ENCODE measurements around the gene LRP1-AS.

The LRP1-AS gene

DNA sequence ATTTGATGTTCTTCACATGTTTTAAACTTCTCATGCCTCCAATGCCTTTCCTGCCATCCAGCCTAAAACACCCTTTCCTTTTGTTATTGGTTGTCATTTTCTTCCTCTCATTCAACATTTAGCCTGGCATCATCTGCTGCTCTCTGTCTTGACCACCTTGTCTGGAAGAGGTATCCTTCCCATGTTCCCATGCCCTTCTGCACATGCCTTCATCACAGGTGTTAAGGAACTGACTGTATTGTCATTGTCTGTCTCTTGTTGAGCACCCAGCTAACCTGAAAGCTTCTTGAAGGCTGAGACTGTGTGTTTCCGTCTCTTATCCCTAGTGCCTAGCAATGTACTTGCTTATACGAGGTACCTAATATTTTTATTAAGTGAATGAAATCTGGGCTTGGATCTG is 23.6 kb downstream of the LRP1-AS start:
- TF ChIP-seq TAF1 (IDR thresholded peaks at IDR 0.05; ENCODE audit: borderline replicate concordance, insufficient read depth, low read length) (no peak), SIN3A (IDR thresholded peaks at IDR 0.05; ENCODE audit: borderline replicate concordance, insufficient read depth, low read length) (no peak), REST (IDR thresholded peaks at IDR 0.05; ENCODE audit: insufficient read depth in 1 of 2, low read depth in 2 of 2, low read length in 2 of 2) (no peak), POLR2AphosphoS5 (IDR thresholded peaks at IDR 0.05; ENCODE audit: low read depth, low read length) (no peak), FOXP2 (optimal IDR thresholded peaks at IDR 0.05; ENCODE audit: borderline replicate concordance, extremely low read depth, extremely low read length, insufficient read depth) (no peak)

DNA sequence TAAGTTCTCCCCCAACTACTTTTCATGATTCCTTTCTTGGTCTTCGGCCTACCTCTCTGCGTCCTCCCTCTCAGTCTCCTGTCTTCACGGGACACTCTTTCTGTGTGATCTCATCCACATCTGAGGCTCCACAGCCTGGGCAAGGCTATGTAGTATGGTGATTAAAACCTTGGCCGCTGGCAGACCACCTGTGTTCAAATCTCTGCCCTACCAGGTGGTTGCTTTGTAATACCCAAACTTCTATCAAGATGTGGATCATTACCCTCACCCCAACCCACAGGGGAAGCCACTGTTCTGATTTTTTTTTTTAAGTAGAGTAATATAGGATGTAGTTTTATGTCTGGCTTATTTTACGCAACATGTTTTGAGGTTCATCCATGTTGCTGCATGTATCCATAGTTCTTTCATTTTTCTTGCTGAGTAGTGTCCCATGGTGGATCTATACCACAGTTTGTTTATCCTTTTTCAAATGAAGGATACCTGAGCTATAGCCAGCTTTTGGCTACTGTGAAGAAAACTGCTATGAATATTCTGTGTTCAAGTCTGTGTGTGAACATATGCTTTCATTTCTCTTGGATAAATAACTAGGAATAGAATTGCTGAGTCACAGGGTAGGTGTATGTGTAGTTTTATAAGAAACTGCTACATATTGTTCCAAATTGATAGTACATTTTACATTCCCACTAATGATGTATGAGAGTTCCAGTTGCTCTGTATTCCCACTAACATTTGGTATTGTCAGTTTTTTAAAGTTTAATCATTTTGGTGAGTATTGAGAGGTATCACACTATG is 27.9 kb downstream of the LRP1-AS start:
- TF ChIP-seq REST (IDR thresholded peaks at IDR 0.05; ENCODE audit: insufficient read depth in 1 of 2, low read depth in 2 of 2, low read length in 2 of 2) (no peak), SIN3A (IDR thresholded peaks at IDR 0.05; ENCODE audit: borderline replicate concordance, insufficient read depth, low read length) (no peak), FOXP2 (optimal IDR thresholded peaks at IDR 0.05; ENCODE audit: borderline replicate concordance, extremely low read depth, extremely low read length, insufficient read depth) (no peak), TAF1 (IDR thresholded peaks at IDR 0.05; ENCODE audit: borderline replicate concordance, insufficient read depth, low read length) (no peak), POLR2AphosphoS5 (IDR thresholded peaks at IDR 0.05; ENCODE audit: low read depth, low read length) (no peak)

DNA sequence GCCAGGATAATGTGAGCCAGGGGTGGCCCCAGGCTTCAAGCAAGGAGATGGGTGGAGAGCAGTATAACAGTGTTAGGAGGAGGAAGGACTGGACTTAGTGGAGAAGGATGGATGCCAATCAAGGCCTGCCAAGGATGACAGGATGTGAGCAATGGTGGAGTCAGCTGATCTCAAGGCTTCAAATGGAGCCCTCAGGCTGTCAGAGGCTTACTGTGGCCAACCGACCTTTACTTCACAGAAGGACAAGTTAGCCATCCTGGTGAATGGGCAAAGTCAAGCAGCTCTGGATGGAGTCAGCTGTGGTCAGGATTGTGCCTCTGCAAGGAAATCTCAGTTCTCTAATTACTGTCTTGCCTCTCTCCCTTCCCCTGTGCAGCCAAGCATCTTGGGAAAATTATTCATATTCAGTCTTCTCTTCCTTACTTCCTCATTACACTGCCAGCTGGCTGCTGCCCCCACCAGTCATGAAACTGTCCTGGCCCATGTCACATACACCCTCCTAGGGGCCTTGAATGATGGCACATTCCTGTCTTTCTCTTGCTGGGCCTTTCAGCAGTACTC is 28.6 kb downstream of the LRP1-AS start:
- no peak for TF ChIP-seq FOXP2 (optimal IDR thresholded peaks at IDR 0.05; ENCODE audit: borderline replicate concordance, extremely low read depth, extremely low read length, insufficient read depth)
- TF ChIP-seq POLR2AphosphoS5 (IDR thresholded peaks at IDR 0.05; ENCODE audit: low read depth, low read length): no peak
- no peak for TF ChIP-seq SIN3A (IDR thresholded peaks at IDR 0.05; ENCODE audit: borderline replicate concordance, insufficient read depth, low read length)
- TF ChIP-seq TAF1 (IDR thresholded peaks at IDR 0.05; ENCODE audit: borderline replicate concordance, insufficient read depth, low read length): no peak
- no peak for TF ChIP-seq REST (IDR thresholded peaks at IDR 0.05; ENCODE audit: insufficient read depth in 1 of 2, low read depth in 2 of 2, low read length in 2 of 2)

- TF ChIP-seq REST (IDR thresholded peaks at IDR 0.05; ENCODE audit: insufficient read depth in 1 of 2, low read depth in 2 of 2, low read length in 2 of 2) (no peak), POLR2AphosphoS5 (IDR thresholded peaks at IDR 0.05; ENCODE audit: low read depth, low read length) (no peak), FOXP2 (optimal IDR thresholded peaks at IDR 0.05; ENCODE audit: borderline replicate concordance, extremely low read depth, extremely low read length, insufficient read depth) (no peak)
Observed at GRCh38 chr12:57116580-57117281, 30.7 kb downstream of the LRP1-AS start.

Measured in PFSK-1 (cell line).